ENCODE measurements around the gene OPN1SW. TPM values are rescaled to one million over a fixed set of nuclear protein-coding genes. Genes with fewer than 3 reads are reported as not detected.

Gene OPN1SW
- total and polyA plus RNA-seq, 9 of the 15 experiments (the other 6 are each of a cell fraction or from before 2014, with no cell fraction given) = 0.84 to 1.0 TPM; not detected in 7

GRCh38 chr7:128738570-128739047, 37.0 kb downstream of the OPN1SW start (continued):
- peak; percentile 67 for TF ChIP-seq ZBTB33 (CRISPR knock-in tag; IDR thresholded peaks at IDR 0.05)
- TF ChIP-seq TOE1 (IDR thresholded peaks at IDR 0.05; ENCODE audit: borderline replicate concordance) = peak; percentile 74; the same call in 1 of the 2 replicates
- peak; percentile 34; the same call in 1 of the 2 replicates for TF ChIP-seq TOE1 (CRISPR knock-in tag; IDR thresholded peaks at IDR 0.05; ENCODE audit: borderline replicate concordance, low read depth)
- TF ChIP-seq PURB (CRISPR knock-in tag; IDR thresholded peaks at IDR 0.05; ENCODE audit: low read depth) = no peak
- TF ChIP-seq CREB3 (tag; conservative IDR thresholded peaks at IDR 0.05; ENCODE audit: low read depth) = peak; percentile 81; the same call in 1 of the 2 replicates
- TF ChIP-seq POLR2AphosphoS2 (IDR thresholded peaks at IDR 0.05; ENCODE audit: low read length) = no peak
- TF ChIP-seq DLX4 (CRISPR knock-in tag; IDR thresholded peaks at IDR 0.05) = no peak
- 0 out of 2 replicates have a peak, but pooled peaks have one; percentile 16 for TF ChIP-seq STAT6 (CRISPR knock-in tag; IDR thresholded peaks at IDR 0.05)
- no peak for TF ChIP-seq ZBTB12 (CRISPR knock-in tag; IDR thresholded peaks at IDR 0.05)
- peak; percentile 81 for TF ChIP-seq BRD9 (IDR thresholded peaks at IDR 0.05; ENCODE audit: low read depth, partially characterized antibody)
- no peak for TF ChIP-seq NR4A1 (CRISPR knock-in tag; IDR thresholded peaks at IDR 0.05)
- peak; percentile 70 for TF ChIP-seq NR4A1 (tag; IDR thresholded peaks at IDR 0.05)

Measured in K562 (cell line).